HG03025 (cell line): ENCODE results near the gene POLE2.
"Not testable (repeated sequence)": the region's sequence is repeated elsewhere in the genome, so short reads cannot be mapped to it uniquely, and the experiment has no call there.

Experiments used
- ATAC-seq: cut with Tn5 transposase; IDR thresholded peaks from one replicate; pipeline ENCODE4 v1.9.1; 2021; ENCODE audit warnings: mild to moderate bottlenecking, moderate library complexity; ENCODE audit not compliant: unreplicated experiment, low FRiP score

Gene POLE2

DNA sequence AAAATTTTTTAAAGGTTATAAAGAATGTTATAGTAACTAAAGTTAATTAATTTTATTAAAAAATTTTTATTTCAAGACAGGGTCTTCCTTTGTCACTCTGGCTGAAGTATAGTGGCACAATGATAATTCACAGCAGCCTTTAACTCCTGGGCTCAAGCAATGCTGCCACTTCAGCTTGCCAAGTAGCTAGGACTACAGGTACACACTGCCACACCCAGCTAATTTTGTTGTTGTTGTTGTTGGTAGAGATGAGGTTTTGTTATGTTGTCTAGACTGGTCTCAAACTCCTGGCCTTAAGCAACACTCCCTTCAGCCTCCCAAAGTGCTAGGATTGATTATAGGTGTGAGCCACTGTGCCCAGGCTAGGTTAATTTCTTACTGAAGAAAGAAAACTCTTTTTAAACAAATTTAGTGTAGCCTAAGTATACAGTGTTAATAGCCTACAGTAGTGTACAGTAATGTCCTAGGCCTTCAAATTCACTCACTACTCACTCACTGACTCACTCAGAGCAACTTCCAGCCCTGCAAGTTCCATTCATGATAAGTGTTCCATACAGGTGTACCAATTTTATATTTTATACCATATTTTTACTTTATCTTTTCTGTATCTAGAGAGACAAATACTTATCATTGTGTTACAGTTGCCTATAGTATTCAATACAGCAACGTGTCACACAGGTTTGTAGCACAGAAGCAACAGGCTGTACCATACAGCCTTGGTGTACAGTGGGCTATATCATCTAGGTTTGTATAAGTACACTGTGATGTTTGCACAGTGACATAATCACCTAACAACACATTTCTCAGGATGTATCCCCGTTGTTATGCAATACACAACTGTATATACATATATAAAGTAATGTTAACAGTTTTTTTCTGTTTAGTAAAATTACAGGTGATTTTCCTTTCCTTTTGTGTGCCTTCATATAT lies 28.2 kb downstream of the POLE2 start:
- ATAC-seq = no peak

DNA sequence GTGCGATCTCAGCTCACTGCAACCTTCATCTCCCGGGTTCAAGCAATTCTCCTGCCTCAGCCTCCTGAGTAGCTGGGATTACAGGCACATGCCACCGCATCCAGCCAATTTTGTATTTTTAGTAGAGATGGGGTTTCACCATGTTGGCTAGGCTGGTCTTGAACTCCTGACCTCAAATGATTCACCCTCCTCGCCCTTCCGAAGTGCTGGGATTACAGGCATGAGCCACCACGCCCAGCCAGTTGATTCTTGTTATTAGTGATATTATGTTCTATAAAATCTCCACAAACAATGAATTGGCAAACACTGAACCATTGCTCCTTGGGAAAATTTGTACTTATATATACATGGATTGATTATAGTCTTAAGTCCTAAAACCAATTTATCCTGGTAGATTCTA lies 30.5 kb downstream of the POLE2 start:
- ATAC-seq = not testable (repeated sequence)

DNA sequence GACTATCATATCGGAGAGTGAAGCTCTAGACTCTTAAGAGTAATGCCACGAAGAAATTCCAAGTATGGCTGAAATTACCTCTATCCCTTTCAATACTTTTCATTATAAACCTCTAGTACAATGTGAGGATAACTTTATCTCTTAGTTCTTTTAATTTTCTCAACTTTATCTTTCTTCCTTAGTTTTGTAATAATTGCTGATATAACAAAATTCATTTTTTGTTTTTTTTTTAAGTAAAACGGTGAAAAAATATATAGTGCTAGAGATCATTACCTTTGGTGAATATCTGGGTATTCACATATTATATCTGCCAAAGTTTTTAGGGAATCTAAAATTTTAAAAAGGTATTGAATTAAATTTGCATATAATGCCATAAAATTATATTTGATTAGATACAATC lies 33.5 kb downstream of the POLE2 start:
- no peak for ATAC-seq

DNA sequence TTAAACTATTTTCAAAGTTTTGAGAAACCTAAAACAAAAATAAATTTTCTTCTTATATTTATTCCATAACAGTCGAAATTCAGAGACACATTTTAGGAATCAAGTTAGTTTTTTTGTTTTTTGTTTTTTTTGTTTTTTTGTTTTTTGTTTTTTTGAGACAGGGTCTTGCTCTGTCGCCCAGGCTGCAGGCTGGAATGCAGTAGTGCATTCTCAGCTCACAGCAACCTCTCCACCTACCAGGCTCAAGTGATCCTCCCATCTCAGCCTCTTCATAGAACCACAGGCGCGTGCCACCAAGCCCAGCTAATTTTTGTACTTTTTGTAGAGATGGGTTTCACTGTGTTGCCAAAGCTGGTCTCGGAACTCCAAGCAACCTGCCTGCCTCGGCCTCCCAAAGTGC lies 34.5 kb downstream of the POLE2 start:
- no peak for ATAC-seq

DNA sequence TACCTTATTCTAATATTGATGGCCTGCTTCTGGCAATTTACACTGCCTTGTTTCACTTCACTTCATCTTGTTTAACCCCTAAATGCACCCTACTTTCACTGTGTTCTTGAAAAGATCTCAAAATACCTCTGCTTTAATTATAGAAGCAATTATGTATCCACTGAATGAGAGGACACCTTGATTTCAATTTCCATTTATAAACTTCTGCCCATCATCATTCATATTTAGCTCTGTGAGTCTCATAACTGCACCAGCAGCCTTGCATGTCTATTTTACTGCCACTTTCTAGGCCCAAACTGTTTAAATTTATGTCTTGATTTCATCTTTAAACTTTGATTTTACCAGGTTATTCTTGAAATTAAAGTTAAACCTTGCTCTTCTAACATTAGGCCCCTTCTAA lies 45.9 kb downstream of the POLE2 start:
- ATAC-seq = no peak

DNA sequence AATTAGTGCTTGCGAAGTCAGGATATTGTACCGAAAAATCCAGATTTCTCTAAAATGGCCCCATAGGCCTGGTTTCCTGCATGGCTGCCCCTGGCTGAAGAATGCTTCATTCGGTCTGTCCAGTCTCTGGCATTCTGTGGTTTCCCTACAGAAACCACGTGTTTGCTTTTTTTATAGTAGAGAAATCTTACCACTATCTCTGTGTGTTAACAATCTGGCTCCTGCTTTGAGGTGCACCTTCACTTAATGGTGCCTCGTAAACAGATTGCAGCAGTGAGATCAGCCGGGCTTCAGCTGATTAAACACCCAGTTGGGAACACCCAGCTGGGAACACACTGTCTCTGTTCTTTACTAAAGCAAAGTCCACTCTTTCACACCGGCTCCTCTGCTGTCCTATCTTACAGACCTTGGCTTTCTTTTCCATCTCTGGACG lies 46.3 kb downstream of the POLE2 start:
- ATAC-seq = no peak

DNA sequence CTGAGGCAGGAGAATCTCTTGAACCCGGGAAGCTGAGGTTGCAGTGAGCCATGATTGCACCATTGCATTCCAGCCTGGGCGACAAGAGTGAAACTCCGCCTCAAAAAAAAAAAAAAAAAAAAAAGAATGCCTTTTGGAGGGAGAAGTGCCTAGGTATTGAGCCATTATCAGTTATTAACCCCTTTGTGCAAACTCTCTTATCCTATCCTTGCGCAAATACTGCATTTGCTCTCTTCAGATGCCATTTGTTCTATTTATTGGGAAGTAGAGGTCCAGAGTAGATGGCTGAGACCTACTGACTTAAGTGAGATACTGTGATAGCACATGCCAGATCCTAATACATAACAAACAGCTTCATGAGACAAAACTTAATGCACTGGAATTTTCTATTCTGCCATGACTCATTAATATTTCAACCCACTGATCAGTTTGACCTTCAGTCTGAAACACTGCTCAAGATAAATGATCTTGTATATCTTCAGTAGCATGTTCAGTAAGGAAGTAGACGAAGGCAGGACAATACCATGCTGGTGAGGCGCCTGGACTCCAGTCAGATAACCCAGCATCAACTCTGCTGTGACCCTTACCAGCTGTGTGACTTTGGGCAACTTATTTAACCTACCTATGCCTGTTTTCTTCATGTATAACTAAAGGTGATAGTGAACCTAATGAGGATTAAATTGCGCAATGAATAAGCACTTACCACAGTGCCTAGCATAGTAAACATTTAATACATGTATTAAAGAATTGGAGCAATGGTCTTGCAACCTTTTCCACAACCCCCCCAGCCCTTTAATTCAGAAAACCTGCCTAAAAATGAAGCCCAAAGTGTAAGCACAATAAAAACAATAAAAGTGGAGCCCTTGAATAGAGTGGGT lies 47.2 kb downstream of the POLE2 start:
- ATAC-seq = no peak

DNA sequence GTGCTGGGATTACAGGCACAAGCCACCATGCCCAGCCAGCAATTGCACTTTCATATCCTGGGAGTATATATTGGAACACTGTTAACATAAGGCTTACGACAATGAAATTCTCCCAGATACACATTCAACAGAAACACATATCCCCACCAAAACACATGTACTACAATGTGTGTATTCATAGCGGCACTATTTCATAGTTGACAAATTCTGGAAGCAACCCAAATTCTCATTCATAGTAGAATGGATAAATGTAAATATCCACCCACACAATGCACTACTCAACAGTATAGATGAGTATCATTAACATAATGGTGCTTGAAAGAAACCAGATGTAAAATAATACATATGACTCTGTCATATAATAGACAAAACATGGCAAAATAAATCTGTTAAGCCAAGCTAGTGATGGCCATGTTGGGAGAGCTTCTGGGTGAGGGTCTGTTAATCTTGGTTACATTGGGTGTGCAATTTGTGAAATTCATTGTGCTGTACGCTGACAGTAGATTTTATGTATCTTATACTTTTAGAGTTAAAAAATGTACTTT lies 50.4 kb downstream of the POLE2 start:
- ATAC-seq = no peak

DNA sequence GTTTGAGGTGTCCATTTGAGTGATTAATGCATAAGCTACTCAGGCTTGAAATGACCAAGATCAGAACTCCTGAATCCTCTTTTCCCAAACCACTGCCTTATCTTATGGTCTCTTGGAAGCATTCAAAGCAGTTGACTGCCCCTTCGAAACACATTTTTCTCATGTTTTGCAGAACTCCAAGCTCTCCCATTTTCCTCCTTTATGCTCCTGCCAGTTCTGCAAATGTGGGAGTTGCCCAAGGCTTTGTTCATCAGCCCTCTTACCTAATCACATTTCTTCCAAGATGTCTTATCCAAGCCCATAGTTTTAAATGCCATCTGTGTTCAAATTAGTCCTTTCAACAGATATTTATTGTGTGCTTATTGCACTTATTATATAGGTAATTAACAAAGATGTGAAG lies 51.1 kb downstream of the POLE2 start:
- no peak for ATAC-seq

DNA sequence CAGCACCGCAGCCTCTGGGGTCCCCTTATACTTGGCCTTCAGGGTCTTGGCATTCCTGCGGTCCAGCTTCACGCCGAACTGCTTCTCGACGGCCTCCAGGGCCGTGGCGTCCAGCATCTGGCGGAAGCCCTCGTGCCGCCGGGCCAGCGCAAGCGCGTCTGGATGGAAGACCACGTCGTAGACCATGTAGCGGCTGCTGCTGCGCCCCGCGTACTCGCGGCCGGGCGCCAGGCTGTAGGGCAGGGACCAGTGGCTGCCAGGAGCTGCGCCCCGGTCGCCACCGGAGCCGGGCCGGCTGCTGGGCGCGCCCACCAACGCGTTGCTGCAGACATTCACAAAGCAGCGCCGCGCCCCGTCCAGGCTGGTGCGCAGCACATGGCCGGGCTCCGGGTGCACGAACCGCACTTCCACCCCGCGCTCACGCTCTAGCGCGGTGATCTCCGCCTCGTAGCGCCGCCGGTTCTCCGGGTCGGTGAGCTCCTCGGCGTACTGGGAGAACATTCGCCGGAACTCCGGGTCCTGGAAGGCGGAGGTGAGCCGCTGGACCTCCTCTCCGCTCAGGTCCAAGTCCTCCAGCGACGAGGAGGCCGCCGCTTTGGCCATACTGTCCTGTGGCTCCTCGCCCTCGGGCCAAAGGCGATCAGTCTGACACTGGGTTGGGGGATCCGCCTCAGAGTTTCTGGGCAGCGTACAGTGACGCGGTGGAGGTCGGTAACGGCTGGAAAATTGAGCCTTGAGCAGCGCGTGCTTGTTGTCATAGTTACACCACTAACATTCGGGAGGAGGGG lies 53.3 kb downstream of the POLE2 start, which contains the start of gene DNAAF2:
TSS of gene DNAAF2 (minus strand) at position 698 of the 788 bp plus-strand sequence. CDS start at position 603, 95 bp downstream.
- ATAC-seq = peak; percentile 22

DNA sequence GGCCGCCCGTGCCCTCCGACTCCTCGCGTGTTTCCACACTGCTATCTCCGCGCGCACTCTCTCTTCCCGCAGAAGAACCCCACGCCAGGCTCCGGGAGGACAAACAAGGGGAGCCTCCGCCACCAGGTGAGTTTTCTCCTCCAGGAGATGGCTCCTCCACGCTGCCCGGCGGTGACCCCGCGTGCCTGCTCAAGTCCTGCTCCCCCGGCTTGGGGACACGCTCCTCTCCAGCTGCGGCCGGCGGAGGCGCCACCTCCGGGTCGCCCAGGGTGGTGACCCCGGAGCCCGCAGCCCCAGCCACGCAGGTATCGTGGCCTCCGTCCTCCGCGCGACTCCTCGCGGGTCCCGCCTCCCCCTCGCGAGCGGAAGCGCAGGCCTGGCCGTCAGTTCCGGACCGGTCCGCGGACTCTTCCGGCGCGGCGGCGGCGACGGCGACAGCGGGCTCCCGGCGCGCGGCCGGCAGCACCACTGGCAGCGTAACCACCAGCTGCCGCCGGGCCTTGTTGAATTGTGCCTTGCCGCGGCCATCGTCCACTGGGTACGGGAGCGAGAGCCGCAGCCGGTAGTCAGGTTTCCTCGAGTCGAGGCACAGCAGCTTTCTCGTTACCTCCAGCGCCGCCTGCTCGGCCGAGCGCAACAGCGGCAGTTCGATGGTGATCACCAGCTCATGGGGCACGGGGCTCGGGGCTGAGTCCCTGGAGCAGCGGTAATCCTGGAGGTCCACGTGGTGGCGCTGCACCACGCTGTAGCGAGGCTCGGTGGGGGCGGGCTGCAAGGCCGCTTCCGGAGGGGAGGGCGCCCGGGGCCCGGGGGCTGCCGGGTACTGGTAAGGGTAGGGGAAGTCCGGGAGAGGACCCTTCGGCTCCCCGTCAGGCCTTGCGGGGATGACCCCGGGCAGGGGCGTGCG lies 54.1 kb downstream of the POLE2 start:
- ATAC-seq = peak; percentile 76

DNA sequence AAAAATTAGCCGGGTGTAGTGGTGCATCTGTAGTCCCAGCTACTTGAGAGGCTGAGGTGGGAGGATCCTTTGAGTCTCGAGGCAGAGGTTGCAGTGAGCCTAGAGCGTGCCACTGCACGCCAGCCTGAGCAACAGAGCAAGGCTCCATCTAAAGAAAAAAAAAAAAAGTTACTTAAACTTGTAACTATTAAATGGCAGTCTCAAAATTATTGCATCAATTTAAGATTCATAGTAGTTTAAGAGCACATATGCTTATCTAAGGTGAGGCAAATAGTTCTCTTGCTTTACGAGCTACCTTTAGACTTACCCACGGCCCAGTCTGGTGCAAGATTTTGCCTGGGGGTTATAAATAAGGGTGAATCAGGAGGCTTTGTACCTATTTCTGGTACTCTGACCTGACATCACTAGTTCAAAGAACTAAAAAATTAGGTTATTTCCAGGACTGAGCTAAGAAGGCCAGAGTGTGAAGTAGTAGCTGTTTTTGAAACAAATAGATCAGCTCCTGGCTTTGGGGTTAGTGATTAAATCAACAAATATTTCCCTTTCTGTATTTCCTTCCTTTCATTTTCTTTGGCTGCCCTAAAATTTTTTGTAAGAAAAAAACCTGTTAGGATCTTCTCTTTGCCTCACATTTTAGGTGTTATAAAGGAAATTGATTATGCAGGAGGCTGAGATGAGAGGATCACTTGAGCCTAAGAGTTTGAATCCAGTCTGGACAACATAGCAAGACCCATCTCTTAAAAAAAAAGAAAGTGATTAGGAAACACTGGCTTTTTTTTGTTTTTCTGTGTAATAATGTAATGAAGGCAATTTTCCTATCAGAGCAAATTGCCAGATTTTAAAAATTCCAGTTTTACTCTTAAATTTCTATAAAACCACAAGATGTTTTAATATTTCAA lies 63.8 kb downstream of the POLE2 start:
- no peak for ATAC-seq

DNA sequence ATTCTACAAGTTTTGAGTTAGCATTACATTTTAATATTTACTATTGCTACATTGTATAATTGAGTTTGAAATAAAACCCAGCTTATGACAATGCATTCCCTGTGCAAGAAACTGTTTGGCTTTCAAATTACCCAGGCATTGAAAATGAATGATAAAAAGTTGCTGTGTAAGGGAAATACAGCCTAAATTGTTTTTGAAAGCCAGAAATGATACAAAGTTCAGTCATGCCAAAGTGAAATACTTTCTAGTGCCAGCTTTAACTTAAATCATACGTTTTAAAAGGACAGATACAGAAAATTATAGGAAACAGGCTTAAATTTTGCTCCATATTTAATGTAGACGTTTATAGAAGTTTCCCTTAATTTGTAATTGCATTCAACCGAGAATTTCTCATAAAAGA lies 64.6 kb downstream of the POLE2 start:
- no peak for ATAC-seq

DNA sequence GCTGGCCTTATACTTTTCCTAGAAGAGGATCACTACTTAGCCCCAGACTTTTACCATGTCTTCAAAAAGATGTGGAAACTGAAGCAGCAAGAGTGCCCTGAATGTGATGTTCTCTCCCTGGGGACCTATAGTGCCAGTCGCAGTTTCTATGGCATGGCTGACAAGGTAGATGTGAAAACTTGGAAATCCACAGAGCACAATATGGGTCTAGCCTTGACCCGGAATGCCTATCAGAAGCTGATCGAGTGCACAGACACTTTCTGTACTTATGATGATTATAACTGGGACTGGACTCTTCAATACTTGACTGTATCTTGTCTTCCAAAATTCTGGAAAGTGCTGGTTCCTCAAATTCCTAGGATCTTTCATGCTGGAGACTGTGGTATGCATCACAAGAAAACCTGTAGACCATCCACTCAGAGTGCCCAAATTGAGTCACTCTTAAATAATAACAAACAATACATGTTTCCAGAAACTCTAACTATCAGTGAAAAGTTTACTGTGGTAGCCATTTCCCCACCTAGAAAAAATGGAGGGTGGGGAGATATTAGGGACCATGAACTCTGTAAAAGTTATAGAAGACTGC lies 65.9 kb downstream of the POLE2 start:
- no peak for ATAC-seq

DNA sequence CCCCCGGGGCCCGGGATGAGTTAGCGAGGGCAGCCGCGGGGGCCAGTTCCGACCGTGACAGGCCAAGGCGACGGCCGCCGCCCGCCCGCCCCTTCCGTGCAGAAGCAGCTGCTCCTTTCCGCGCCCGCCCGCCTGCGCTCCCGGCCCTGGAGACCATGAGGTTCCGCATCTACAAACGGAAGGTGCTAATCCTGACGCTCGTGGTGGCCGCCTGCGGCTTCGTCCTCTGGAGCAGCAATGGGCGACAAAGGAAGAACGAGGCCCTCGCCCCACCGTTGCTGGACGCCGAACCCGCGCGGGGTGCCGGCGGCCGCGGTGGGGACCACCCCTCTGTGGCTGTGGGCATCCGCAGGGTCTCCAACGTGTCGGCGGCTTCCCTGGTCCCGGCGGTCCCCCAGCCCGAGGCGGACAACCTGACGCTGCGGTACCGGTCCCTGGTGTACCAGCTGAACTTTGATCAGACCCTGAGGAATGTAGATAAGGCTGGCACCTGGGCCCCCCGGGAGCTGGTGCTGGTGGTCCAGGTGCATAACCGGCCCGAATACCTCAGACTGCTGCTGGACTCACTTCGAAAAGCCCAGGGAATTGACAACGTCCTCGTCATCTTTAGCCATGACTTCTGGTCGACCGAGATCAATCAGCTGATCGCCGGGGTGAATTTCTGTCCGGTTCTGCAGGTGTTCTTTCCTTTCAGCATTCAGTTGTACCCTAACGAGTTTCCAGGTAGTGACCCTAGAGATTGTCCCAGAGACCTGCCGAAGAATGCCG lies 66.7 kb downstream of the POLE2 start:
- ATAC-seq = peak; percentile 24

DNA sequence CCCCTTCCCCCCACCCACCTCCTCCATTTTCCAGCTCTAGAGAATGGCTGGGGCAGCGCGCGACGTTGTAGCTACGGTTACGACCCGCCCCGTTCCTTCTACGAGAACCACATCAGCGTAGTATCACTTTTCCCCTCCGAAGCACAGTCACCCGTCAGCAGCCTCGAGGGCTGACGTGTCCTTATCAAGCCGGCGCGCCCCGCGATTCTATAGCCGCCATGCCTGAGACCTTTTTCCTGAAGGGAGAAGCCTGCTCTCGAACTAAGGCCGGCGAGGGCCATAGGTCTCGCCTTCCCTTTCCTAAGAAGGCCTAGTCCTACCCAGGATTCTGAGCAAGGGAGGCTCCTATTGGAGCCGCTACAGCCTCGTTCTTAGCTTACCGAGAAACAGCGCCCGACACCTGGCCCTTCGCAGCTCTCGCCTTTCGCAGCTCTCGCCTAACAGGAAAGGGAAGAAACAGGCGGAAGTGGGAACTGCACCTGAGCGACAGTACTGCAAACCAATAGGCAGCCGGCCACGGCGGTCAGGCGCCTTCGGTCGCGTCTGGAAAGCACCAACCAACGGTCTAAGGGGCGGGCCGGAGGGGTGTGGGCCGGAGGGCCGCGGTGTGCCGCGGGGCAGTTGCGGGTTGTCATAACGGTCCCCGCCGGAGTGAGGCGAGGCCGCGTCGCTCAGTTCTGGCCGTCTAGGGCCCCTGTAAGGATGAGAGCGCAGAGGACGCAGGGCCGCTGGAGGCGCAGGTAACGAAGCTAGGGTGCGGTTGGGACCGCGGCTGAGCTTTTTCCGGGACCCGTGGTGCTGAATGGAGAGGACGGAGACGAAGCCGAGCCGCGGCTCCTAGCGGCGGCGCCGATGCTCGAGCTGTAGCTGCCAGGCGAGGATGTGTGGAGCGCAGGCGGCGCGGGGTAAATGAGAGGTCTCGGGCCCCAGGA lies 67.6 kb downstream of the POLE2 start, which contains the start of the genes MGAT2 and RPL36AL:
TSS of gene MGAT2 (plus strand) at position 618 of the 932 bp plus-strand sequence. CDS start 470 bp downstream, outside the sequence.
TSS of gene RPL36AL (minus strand) at position 445 of the 932 bp plus-strand sequence. CDS start 1,522 bp downstream, outside the sequence.
- peak; percentile 92 for ATAC-seq
